IMR-90 (cell line): ENCODE data around the gene MET. TPM values are rescaled to one million over a fixed set of nuclear protein-coding genes. Genes with fewer than 3 reads are reported as not detected.
A peak's percentile ranks its signal among the peaks of the same experiment; 100 is the strongest.

Source experiments
- ATAC-seq: fragments of 200-7000 bp; cut with Tn5 transposase; 2 replicates; pipeline ENCODE4 v1.9.1; 2020; ENCODE audit warnings: low read depth, mild to moderate bottlenecking, moderate library complexity
- BruUV-seq: library from RNA; stranded (reverse); fragments of 400-500 nt; replicated peaks from 2 replicates; lab custom pipeline; 2021; lab: Mats Ljungman, UMichigan
- CTCF ChIA-PET: fragments of 300-600 bp; formaldehyde crosslinking; extraction: SDS; loops from one replicate; lab custom pipeline; 2021; ENCODE audit warnings: antibody characterized with exemption; lab: Yijun Ruan, JAX
- POLR2A ChIA-PET: fragments of 300-600 bp; sonication (Branson Sonifier 250); formaldehyde crosslinking; loops from one replicate; lab custom pipeline; 2022; ENCODE audit warnings: antibody characterized with exemption; ENCODE audit not compliant: unreplicated experiment; lab: Charles Lee
- DNase-seq: peaks from one replicate; pipeline ENCODE4 v3.0.0; 2013
- H2AFZ ChIP-seq: replicated peaks from 2 replicates; pipeline ENCODE3; 2013; ENCODE audit warnings: low read length, mild to moderate bottlenecking; ENCODE audit not compliant: poor library complexity
- H2AK5ac ChIP-seq: 2 replicates; pipeline ENCODE4 v1.6.1; 2013; ENCODE audit warnings: low read depth, low read length, inconsistent platforms
- H2AK9ac ChIP-seq: replicated peaks from 2 replicates; pipeline ENCODE3; 2013; ENCODE audit warnings: mild to moderate bottlenecking, low read depth, low read length, moderate library complexity; ENCODE audit not compliant: poor library complexity
- H2BK120ac ChIP-seq: 2 replicates; pipeline ENCODE4 v1.6.1; 2013; ENCODE audit warnings: low read depth, low read length, inconsistent platforms
- H2BK15ac ChIP-seq: 3 replicates; pipeline ENCODE4 v1.6.1; 2013; ENCODE audit warnings: low read depth, low read length, inconsistent platforms
- H2BK20ac ChIP-seq: 2 replicates; pipeline ENCODE4 v1.6.1; 2013; ENCODE audit warnings: low read depth, mild to moderate bottlenecking, inconsistent platforms, low read length, moderate library complexity
- H2BK5ac ChIP-seq: 2 replicates; pipeline ENCODE4 v1.6.1; 2013; ENCODE audit warnings: mild to moderate bottlenecking, low read depth, low read length, inconsistent platforms; ENCODE audit not compliant: poor library complexity, severe bottlenecking
- H3K14ac ChIP-seq: replicated peaks from 2 replicates; pipeline ENCODE4 v1.6.1; 2013; ENCODE audit warnings: low read depth, low read length, inconsistent platforms
- H3K18ac ChIP-seq: 2 replicates; pipeline ENCODE4 v1.6.1; 2013; ENCODE audit warnings: low read depth, low read length, control low read depth
- H3K23ac ChIP-seq: 2 replicates; pipeline ENCODE4 v1.6.1; 2013; ENCODE audit warnings: low read depth, low read length, inconsistent platforms
- H3K27ac ChIP-seq: 2 replicates; pipeline ENCODE4 v1.5.1; 2013; ENCODE audit warnings: mild to moderate bottlenecking, control low read depth, low read length; ENCODE audit not compliant: insufficient read depth
- H3K27me3 ChIP-seq: 2 replicates; pipeline ENCODE4 v1.6.1; 2013; ENCODE audit warnings: low read length; ENCODE audit not compliant: control insufficient read depth, insufficient read depth
- H3K36me3 ChIP-seq: 2 replicates; pipeline ENCODE4 v1.6.1; 2013; ENCODE audit warnings: low read length, mixed read lengths; ENCODE audit not compliant: control insufficient read depth, insufficient read depth
- H3K4ac ChIP-seq: 2 replicates; pipeline ENCODE4 v1.6.1; 2013; ENCODE audit warnings: low read depth, low read length, inconsistent platforms
- H3K4me1 ChIP-seq: 2 replicates; pipeline ENCODE4 v1.6.1; 2013; ENCODE audit warnings: low read length, mixed read lengths; ENCODE audit not compliant: control insufficient read depth, insufficient read depth
- H3K4me2 ChIP-seq: 2 replicates; pipeline ENCODE4 v1.6.1; 2013; ENCODE audit warnings: low read depth, mild to moderate bottlenecking, control low read depth, low read length, moderate library complexity
- H3K4me3 ChIP-seq: 2 replicates; pipeline ENCODE4 v1.5.1; 2013; ENCODE audit warnings: low read depth, mild to moderate bottlenecking, control low read depth, low read length, moderate library complexity; ENCODE audit not compliant: insufficient read depth
- H3K56ac ChIP-seq: 2 replicates; pipeline ENCODE4 v1.6.1; 2013; ENCODE audit warnings: low read length, inconsistent platforms; ENCODE audit not compliant: insufficient read depth; ENCODE audit errors: extremely low read depth
- H3K79me1 ChIP-seq, 2 experiments: 2 replicates each; pipeline ENCODE4 v1.6.1; 2013; ENCODE audit warnings: low read length in 2 of 2, inconsistent platforms in 1 of 2, low read depth in 1 of 2
- H3K9ac ChIP-seq: 2 replicates; pipeline ENCODE4 v1.6.1; 2013; ENCODE audit warnings: low read depth, low read length, control low read depth
- H3K9me1 ChIP-seq: 2 replicates; pipeline ENCODE4 v1.6.1; 2013; ENCODE audit warnings: low read length, inconsistent platforms; ENCODE audit not compliant: insufficient read depth
- H3K9me3 ChIP-seq: 2 replicates; pipeline ENCODE4 v1.6.1; 2013; ENCODE audit warnings: low read length; ENCODE audit not compliant: control insufficient read depth, insufficient read depth
- H4K20me1 ChIP-seq: 2 replicates; pipeline ENCODE4 v1.6.1; 2013; ENCODE audit warnings: low read length, inconsistent platforms; ENCODE audit not compliant: insufficient read depth
- H4K5ac ChIP-seq: 2 replicates; pipeline ENCODE4 v1.6.1; 2013; ENCODE audit warnings: mild to moderate bottlenecking, low read depth, low read length, control low read depth
- H4K8ac ChIP-seq, 2 experiments: 2 replicates each; pipeline ENCODE4 v1.6.1; 2013; ENCODE audit warnings: low read depth in 2 of 2, low read length in 2 of 2, control low read depth in 1 of 2, inconsistent platforms in 1 of 2
- H4K91ac ChIP-seq: 2 replicates; pipeline ENCODE4 v1.6.1; 2013; ENCODE audit warnings: low read depth, low read length, inconsistent platforms; ENCODE audit not compliant: insufficient read depth
- BHLHE40 ChIP-seq: fragments of 150-350 bp; IDR thresholded peaks from 2 replicates; pipeline ENCODE4 v1.6.1; 2016; ENCODE audit warnings: mild to moderate bottlenecking, low read depth, low read length
- CEBPB ChIP-seq: IDR thresholded peaks from 2 replicates; pipeline ENCODE4 v1.6.1; 2012; ENCODE audit warnings: low read depth, low read length, improper control_type of control experiment
- CHD1 ChIP-seq: IDR thresholded peaks from 2 replicates; pipeline ENCODE4 v1.6.1; 2012; ENCODE audit warnings: low read depth, low read length, improper control_type of control experiment
- FOS ChIP-seq: fragments of 150-350 bp; IDR thresholded peaks from 2 replicates; pipeline ENCODE4 v1.6.1; 2016; ENCODE audit warnings: low read depth, low read length
- MAZ ChIP-seq: IDR thresholded peaks from 2 replicates; pipeline ENCODE4 v1.6.1; 2012; ENCODE audit warnings: low read depth, mild to moderate bottlenecking, low read length, improper control_type of control experiment, moderate library complexity, borderline replicate concordance
- POLR2A ChIP-seq: IDR thresholded peaks from 2 replicates; pipeline ENCODE4 v1.6.1; 2012; ENCODE audit warnings: mild to moderate bottlenecking, low read depth, low read length
- WGBS, 2 experiments: methylation state at CpG; one replicate each; pipeline versions ENCODE4 v1.1.5 to v1.1.7; 2013; ENCODE audit warnings: missing lambda C conversion rate in 2 of 2; ENCODE audit not compliant: insufficient read length in 1 of 2; ENCODE audit errors: extremely low coverage in 2 of 2; 5-methylcytosine and 5-hydroxymethylcytosine counted together
- dilution Hi-C: fragments of 300-500 bp; cut with HindIII; formaldehyde crosslinking; loops from one replicate; pipeline ENCODE4 v1.14.3; 2018; ENCODE audit warnings: low sequenced_read_pairs; ENCODE audit not compliant: unreplicated experiment
- in situ Hi-C: fragments of 300-500 bp; cut with MboI; formaldehyde crosslinking; loops from 3 replicates; pipeline ENCODE4 v1.14.3; 2019; ENCODE audit warnings: low sequenced_read_pairs, inconsistent platforms, mixed read lengths
- intact Hi-C: fragments of 100-400 bp; cut with micrococcal nuclease; formaldehyde crosslinking; loops from 2 replicates; pipeline ENCODE4 v1.10.0; 2022
- polyA plus RNA-seq, 3 experiments: library from polyadenylated mRNA; depleted of rRNA; stranded (reverse); fragments of >200 nt; gene quantifications; 2 replicates each; pipeline ENCODE4 v1.2.3, GENCODE V29; 2012; ENCODE audit warnings: low replicate concordance in 1 of 3
- total RNA-seq: library from RNA; depleted of rRNA; stranded (reverse); fragments of >200 nt; gene quantifications from 2 replicates; pipeline ENCODE4 v1.2.3, GENCODE V29; 2012
- TF ChIP-seq, protein P1 (sequence below): fragments of 150-350 bp; IDR thresholded peaks from 2 replicates; pipeline ENCODE4 v1.6.1; 2017; ENCODE audit warnings: mild to moderate bottlenecking, antibody characterized with exemption, low read length, low read depth
- TF ChIP-seq, protein P2 (sequence below): conservative IDR thresholded peaks from 2 replicates; pipeline ENCODE4 v1.5.1; 2012; ENCODE audit warnings: mild to moderate bottlenecking, low read depth, low read length, improper control_type of control experiment

The MET gene
- total and polyA plus RNA-seq, 2 of the 4 experiments (the other 2 are of a cell fraction) = 15.0 to 84.6 TPM

DNA sequence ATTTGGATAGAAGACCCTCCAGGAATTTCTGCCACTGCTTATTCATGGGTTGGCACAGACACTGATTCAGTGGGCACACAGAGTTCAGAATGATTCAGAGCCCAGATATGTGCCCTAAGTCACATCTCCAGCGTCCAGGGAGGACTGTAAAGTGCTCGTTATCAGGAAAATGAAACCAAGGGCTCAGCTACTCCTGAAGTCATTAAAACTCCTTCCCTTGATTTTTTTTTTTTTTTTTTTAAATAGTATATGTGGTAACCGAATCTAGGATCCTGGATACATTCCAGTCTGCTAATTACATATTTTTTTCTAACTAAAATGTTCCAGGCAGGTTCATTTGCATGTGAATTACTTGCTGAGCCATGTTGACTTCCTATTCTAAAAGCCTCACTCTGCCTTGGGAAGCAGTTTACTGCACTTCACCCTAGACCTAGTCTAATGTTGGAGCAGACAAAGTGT, 34.7 kb downstream of the MET start:
- ATAC-seq = peak; percentile 42

More for the DNA sequence above, 34.7 kb downstream of the MET start:
- no peak overlapping the region for H3K56ac ChIP-seq
- dilution Hi-C loops = no loop called here
- H4K91ac ChIP-seq = no peak overlapping the region
- H3K9ac ChIP-seq = no peak overlapping the region
- H3K4me1 ChIP-seq = peaks cover 4% of the 10 kb centered on the region
- H2BK120ac ChIP-seq = peak overlapping the region; percentile 36; the same call in 1 of the 2 replicates
- peak overlapping the region; percentile 90 for H3K4me2 ChIP-seq
- ChIA-PET POLR2A (interaction anchor here (0.6 kb wide), 1 partner anchor 79 kb away, joined by 3 read pairs; no protein-coding TSS in a partner anchor), CTCF (no interaction called here)
- intact Hi-C loops = no loop called here
- no peaks in the 10 kb centered on the region for H4K20me1 ChIP-seq
- no peak overlapping the region; the same call in 1 of the 2 replicates for H3K23ac ChIP-seq
- H3K27me3 ChIP-seq = no peaks in the 10 kb centered on the region
- no peak overlapping the region for H2BK20ac ChIP-seq
- peak overlapping the region; percentile 62 for H2BK5ac ChIP-seq
- H4K5ac ChIP-seq = peak overlapping the region; percentile 42; the same call in 1 of the 2 replicates
- H3K79me1 ChIP-seq = peaks cover 18 to 24% of the 10 kb centered on the region in 2 experiments; a peak in 3 of 4 replicates
- in situ Hi-C loops = no loop called here
- TF ChIP-seq, protein P1, sequence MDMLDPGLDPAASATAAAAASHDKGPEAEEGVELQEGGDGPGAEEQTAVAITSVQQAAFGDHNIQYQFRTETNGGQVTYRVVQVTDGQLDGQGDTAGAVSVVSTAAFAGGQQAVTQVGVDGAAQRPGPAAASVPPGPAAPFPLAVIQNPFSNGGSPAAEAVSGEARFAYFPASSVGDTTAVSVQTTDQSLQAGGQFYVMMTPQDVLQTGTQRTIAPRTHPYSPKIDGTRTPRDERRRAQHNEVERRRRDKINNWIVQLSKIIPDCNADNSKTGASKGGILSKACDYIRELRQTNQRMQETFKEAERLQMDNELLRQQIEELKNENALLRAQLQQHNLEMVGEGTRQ = no peak
- no peak for TF ChIP-seq CEBPB
- TF ChIP-seq, protein P2, sequence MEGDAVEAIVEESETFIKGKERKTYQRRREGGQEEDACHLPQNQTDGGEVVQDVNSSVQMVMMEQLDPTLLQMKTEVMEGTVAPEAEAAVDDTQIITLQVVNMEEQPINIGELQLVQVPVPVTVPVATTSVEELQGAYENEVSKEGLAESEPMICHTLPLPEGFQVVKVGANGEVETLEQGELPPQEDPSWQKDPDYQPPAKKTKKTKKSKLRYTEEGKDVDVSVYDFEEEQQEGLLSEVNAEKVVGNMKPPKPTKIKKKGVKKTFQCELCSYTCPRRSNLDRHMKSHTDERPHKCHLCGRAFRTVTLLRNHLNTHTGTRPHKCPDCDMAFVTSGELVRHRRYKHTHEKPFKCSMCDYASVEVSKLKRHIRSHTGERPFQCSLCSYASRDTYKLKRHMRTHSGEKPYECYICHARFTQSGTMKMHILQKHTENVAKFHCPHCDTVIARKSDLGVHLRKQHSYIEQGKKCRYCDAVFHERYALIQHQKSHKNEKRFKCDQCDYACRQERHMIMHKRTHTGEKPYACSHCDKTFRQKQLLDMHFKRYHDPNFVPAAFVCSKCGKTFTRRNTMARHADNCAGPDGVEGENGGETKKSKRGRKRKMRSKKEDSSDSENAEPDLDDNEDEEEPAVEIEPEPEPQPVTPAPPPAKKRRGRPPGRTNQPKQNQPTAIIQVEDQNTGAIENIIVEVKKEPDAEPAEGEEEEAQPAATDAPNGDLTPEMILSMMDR = no peak
- TF ChIP-seq POLR2A = no peak
- TF ChIP-seq MAZ = no peak
- 0 out of 2 replicates have a peak, but pooled peaks have one; percentile 7 for TF ChIP-seq FOS
- TF ChIP-seq CHD1 = no peak
- no peak for TF ChIP-seq BHLHE40
- H3K14ac ChIP-seq = 0 out of 2 replicates have a peak overlapping the region, but pooled peaks have one; percentile 27
- peak overlapping the region in 1 of 2 experiments; percentile 50; a peak in 1 of 4 replicates for H4K8ac ChIP-seq
- no peak overlapping the region for H2AFZ ChIP-seq
- no CpG with 5 or more reads among the region's 3 CpGs for WGBS, 2 experiments
- no peaks in the 10 kb centered on the region for H3K36me3 ChIP-seq
- H3K9me1 ChIP-seq = peaks cover 5% of the 10 kb centered on the region; the same call in 1 of the 2 replicates
- H2BK15ac ChIP-seq = no peak overlapping the region
- peak overlapping the region; percentile 37; the same call in 1 of the 2 replicates for H3K4ac ChIP-seq
- no TSS peak for BruUV-seq
- H2AK9ac ChIP-seq = no peak overlapping the region
- peak overlapping the region; percentile 56; the same call in 1 of the 2 replicates for H3K18ac ChIP-seq
- H3K9me3 ChIP-seq = no peaks in the 10 kb centered on the region
- H3K27ac ChIP-seq = no peak overlapping the region
- H2AK5ac ChIP-seq = no peak overlapping the region
- no peak overlapping the region for H3K4me3 ChIP-seq
- no peak for DNase-seq
